GM19025 (cell line): ENCODE data around the gene LPP.

Experiments used
- ATAC-seq: cut with Tn5 transposase; IDR thresholded peaks from one replicate; pipeline ENCODE4 v1.9.1; 2021; ENCODE audit warnings: mild to moderate bottlenecking, low read depth, moderate library complexity; ENCODE audit not compliant: unreplicated experiment

Gene LPP

GRCh38 chr3:188707381-188708288 lies 553.7 kb downstream of the LPP start:
- ATAC-seq: no peak

DNA sequence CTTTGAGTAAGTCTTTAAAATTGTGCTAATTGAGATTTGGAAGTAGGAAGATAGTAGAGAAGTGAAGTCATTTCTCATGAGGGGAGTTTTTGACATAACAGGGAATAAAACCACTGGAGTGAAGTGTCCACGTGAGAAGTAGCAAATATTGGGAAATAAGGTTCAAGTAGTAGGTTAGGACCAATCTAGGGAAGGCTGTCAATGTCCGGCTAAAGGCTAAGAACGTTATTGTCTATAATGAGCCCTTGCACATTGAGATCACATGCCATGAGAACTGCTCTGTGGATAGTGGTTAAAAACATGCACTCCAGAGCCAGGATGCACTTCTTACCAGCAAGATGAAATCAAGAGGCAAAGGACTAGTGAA lies 557.9 kb downstream of the LPP start:
- ATAC-seq: no peak

DNA sequence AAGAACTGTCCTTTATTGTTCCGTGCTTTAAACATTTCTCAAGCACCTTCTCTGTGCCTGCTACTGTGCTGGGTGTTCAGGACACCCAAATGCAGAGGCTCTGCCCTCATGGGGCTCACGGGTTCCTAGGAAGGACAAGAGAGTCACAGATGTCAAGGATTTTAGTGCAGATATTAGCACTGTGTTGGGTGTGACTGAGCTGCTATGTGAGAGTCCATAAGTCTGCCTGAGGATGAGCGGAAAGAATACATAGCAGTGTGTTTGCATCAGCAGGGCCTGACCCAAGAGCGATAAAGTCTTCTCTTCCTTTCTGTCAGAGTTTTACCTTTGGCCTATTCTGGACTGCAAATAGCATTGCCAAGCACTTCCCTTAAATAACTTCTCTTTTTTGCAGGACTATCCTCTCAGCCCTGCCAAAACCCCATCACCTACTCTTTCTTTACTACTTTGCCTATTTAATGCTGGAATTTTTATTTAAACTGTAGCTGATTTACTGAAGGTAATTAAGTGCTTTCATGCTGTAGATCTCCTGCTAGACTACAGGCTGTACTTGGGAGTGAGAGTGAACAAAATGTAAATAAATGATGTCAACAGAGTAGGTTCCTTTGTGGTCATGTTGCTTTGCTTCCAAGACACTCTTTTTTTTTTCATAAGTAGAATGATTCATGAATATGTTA lies 558.4 kb downstream of the LPP start:
- ATAC-seq: no peak

GRCh38 chr3:188712991-188713390 lies 559.0 kb downstream of the LPP start:
- no peak for ATAC-seq

DNA sequence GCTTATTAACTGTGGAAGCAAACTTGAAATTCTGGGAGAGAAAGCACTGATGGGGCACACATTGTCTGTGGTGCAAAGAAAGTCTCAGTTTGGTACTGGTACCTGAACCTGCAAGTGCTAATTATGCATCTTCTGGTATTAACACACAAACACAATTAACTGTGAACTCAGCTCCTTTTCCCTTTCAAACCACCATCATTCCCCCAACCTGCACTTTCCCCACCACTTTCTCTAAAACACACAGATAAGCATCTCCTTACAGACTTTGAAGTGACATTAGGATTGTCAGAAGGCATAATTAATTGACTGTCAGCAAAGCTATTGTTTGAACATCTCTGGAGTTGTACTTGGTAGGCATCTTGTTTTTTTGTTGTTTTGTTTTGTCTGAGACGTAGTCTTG lies 565.6 kb downstream of the LPP start:
- no peak for ATAC-seq

DNA sequence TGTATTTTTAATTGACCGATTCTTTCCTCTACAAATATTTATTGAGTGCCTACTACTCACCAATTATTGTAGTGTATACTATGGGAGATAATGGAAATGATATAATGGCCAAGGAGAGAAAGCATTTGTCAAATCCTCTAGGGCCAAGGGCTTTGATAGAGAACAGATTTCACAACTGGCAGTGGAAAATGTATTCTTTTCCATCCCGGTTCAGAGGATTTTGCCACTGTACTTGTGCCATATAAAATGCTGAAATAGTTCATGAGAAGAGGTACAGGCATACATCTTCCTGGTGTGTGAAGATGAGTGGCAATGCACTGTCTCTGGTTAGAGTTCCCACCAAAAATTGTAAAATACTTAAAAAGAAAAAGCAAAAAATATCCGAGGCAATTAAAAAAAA lies 566.3 kb downstream of the LPP start:
- no peak for ATAC-seq

- no peak for ATAC-seq
Measured at GRCh38 chr3:188720636-188721035, 566.7 kb downstream of the LPP start.

DNA sequence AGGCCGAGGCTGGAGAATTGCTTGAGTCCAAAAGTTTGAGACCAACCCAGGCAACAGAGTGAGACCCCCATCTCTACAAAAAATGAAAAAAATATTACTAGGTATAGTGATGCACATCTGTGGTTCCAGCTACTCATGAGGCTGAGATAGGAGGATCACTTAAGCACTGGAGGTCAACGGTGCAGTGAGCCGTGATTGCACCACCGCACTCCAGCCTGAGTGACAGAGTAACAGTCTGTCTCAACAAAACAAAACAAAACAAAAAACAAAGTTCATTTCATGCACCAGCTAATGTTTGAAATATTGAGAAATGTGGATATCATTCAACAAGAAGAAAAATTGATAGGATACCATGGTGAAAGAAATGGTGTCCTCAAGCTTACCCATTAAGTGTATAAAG lies 567.4 kb downstream of the LPP start:
- ATAC-seq: no peak

GRCh38 chr3:188721990-188722389 lies 568.0 kb downstream of the LPP start:
- no peak for ATAC-seq

- no peak for ATAC-seq
Measured at GRCh38 chr3:188722963-188723362, 569.0 kb downstream of the LPP start.

DNA sequence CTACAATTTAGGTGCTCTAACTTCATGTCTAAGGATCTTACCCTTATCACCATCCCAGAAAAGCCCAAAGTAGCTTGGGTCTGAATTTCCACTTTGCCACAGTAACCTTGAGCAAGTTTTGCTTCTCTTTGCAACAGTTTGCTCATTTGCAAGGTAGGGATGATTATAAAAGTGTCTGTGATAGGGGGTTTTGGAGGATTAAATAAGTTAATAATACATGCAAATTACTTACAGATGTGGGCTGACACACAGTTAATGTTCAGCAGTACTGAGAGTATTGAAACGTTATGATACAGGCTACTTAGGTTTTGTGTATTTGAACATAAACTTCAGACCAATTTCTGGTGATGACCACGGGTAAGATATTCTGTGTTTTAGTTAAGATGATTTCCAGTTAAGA lies 573.1 kb downstream of the LPP start:
- no peak for ATAC-seq

GRCh38 chr3:188728371-188728896 lies 574.5 kb downstream of the LPP start:
- ATAC-seq: no peak

- no peak for ATAC-seq
Measured at GRCh38 chr3:188729422-188729821, 575.5 kb downstream of the LPP start.

- ATAC-seq: no peak
Measured at GRCh38 chr3:188734395-188734794, 580.4 kb downstream of the LPP start.

GRCh38 chr3:188739511-188739910 lies 585.6 kb downstream of the LPP start:
- ATAC-seq: no peak

DNA sequence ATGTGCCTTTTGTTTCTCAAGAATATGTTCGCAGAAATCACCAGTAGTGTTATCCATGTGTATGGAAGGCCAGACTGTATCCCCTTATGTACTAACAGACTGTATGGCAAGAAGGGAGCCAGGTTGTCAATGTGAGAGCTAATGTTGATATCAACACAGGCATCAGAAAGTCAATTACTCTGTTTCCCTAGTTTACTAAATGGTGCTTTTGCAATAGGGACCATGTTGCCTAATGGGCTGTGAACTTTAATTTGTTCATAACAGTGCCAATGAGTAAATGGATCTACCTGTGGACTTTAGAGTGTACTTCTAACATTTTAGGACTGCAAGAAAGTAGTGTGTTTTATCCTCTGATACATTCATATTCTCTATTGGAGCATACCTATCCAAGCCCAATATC lies 586.1 kb downstream of the LPP start:
- no peak for ATAC-seq

GRCh38 chr3:188742755-188743550 lies 589.0 kb downstream of the LPP start:
- no peak for ATAC-seq

GRCh38 chr3:188744166-188744565 lies 590.2 kb downstream of the LPP start:
- ATAC-seq: no peak

DNA sequence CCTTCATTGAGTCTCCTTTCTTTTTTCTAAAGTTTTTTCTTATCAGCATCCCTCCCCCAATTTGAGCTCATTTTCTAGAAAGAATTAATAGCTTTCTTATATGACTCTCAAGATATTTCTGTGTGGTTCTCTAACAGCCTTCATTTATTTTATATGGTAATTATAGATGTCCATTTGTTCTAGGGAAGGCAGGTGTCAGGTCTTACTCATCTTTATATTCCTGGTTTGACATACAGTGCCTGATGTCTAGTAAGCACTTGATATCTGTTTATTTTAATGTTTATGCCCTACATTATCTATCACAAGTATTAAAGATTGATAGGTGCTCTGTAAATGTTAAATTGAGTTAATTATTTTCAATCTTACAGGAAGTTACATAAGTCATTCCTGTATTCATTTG lies 591.1 kb downstream of the LPP start:
- ATAC-seq: no peak

DNA sequence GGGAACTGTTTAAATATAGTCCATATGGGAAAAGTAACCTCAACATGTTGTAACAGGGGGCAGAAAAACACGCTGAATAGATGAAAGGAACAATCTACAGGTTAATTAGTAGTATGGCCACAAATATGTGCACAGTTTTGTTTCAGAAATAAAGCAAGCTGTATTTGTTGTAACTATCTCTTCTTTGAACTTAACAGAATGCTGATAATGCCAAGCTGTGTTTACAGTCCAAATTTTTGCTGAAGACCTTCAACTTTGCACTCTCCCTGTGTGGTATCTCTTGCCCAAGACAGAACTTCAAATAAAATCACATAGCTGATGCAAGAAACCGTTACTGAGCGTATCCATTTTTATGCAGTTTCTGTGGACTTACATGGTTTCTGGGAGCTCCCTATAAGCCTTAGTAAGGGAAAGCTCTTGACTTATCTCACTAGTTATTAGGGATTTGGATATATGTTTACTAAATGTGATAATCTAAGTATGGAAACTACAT lies 592.4 kb downstream of the LPP start:
- no peak for ATAC-seq

GRCh38 chr3:188747489-188747888 lies 593.5 kb downstream of the LPP start:
- ATAC-seq: no peak
